Endodermal cell (in vitro differentiated cells): Measurements from ENCODE around the gene DCLK1. TPM values are rescaled to one million over a fixed set of nuclear protein-coding genes. Genes with fewer than 3 reads are reported as not detected.

Experiments
- DNase-seq: peaks from one replicate; pipeline ENCODE4 v3.0.0-alpha.2; 2017
- H3K27ac ChIP-seq: 2 replicates; pipeline ENCODE4 v1.5.1; 2013; ENCODE audit warnings: mild to moderate bottlenecking, low read depth, low read length, moderate library complexity
- H3K27me3 ChIP-seq: 2 replicates; pipeline ENCODE4 v1.6.1; 2013; ENCODE audit warnings: mild to moderate bottlenecking, low read length, moderate library complexity; ENCODE audit not compliant: insufficient read depth, control insufficient read depth, poor library complexity, severe bottlenecking
- H3K36me3 ChIP-seq: 2 replicates; pipeline ENCODE4 v1.7.0; 2013; ENCODE audit warnings: mild to moderate bottlenecking, low read length, moderate library complexity; ENCODE audit not compliant: control insufficient read depth, insufficient read depth
- H3K4me1 ChIP-seq: one replicate; pipeline ENCODE4 v1.7.0; 2013; ENCODE audit warnings: low read length; ENCODE audit not compliant: control insufficient read depth, insufficient read depth
- H3K4me3 ChIP-seq: 2 replicates; pipeline ENCODE4 v1.5.1; 2013; ENCODE audit warnings: mild to moderate bottlenecking, low read length, moderate library complexity
- H3K9ac ChIP-seq: 2 replicates; pipeline ENCODE4 v1.6.1; 2013; ENCODE audit warnings: mild to moderate bottlenecking, low read length, moderate library complexity; ENCODE audit not compliant: poor library complexity, severe bottlenecking; ENCODE audit errors: extremely low read depth
- H3K9me3 ChIP-seq: 2 replicates; pipeline ENCODE4 v1.6.1; 2013; ENCODE audit warnings: mild to moderate bottlenecking, low read length, moderate library complexity; ENCODE audit not compliant: control insufficient read depth
- H3K27ac Mint-ChIP-seq: 2 replicates; pipeline ENCODE4 v1.8.0; 2020; ENCODE audit warnings: mixed read lengths
- H3K27me3 Mint-ChIP-seq: 2 replicates; pipeline ENCODE4 v1.8.0; 2021; ENCODE audit warnings: mild to moderate bottlenecking, mixed read lengths; ENCODE audit not compliant: insufficient read depth
- H3K36me3 Mint-ChIP-seq: 2 replicates; pipeline ENCODE4 v1.8.0; 2020; ENCODE audit warnings: low read depth, mixed read lengths
- H3K4me1 Mint-ChIP-seq: 2 replicates; pipeline ENCODE4 v1.8.0; 2020; ENCODE audit warnings: mixed read lengths
- H3K4me3 Mint-ChIP-seq: 2 replicates; pipeline ENCODE4 v1.8.0; 2020; ENCODE audit warnings: mild to moderate bottlenecking, moderate library complexity, mixed read lengths
- H3K9me3 Mint-ChIP-seq: 2 replicates; pipeline ENCODE4 v1.8.0; 2020; ENCODE audit warnings: mild to moderate bottlenecking, mixed read lengths
- CTCF ChIP-seq: fragments of 200-600 bp; sonication (generic); conservative IDR thresholded peaks from 2 replicates; pipeline ENCODE4 v1.5.0; 2021; ENCODE audit warnings: antibody characterized with exemption, mild to moderate bottlenecking
- WGBS, 2 experiments: methylation state at CpG; one replicate each; pipeline versions ENCODE4 v1.1.5 to v1.1.7; 2013; ENCODE audit warnings: missing lambda C conversion rate in 2 of 2, mixed read lengths in 1 of 2; ENCODE audit not compliant: insufficient coverage in 1 of 2, insufficient read length in 1 of 2; 5-methylcytosine and 5-hydroxymethylcytosine counted together
- total RNA-seq, 2 donors: library from RNA; stranded (reverse); fragmentation: NEBNext Ultra II Directional in 1 of 2; extraction: Animal tissue kit (Norgen Biotek cat#: 25700) in 1 of 2; gene quantifications; 2 replicates in 1 of 2; 3 replicates in 1 of 2; pipeline ENCODE4 v1.2.1, GENCODE V29; 2021

DCLK1 gene
- total RNA-seq, 2 donors from 2014 or later = 3.0 to 32.8 TPM

DNA sequence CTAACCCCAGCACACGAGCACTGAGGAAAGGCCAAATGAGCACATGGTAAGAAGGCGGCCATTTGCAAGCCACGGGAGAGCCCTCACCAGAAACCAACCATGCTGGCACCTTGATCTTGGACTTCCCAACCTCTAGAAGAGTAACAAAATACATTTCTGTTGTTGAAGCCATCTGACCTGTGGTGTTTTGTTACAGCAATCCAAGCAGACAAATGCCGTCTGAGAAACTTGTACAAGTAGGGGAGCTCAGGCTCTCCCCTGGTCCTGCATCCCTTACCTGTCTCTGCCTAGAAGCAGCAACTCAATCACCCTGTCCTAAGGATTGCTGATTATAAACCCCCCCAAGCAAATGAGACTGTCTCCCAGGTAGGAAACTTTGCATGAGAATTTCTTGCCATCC is 399.7 kb downstream of the DCLK1 start:
- Mint-ChIP-seq H3K36me3 (no peaks in the 10 kb centered on the region), H3K9me3 (no peaks in the 10 kb centered on the region), H3K27ac (no peak overlapping the region), H3K4me3 (no peak overlapping the region), H3K27me3 (no peaks in the 10 kb centered on the region), H3K4me1 (peaks cover 6% of the 10 kb centered on the region)
- no peaks in the 10 kb centered on the region for H3K36me3 ChIP-seq
- H3K4me3 ChIP-seq = no peak overlapping the region
- DNase-seq = no peak
- 93 to 100% methylated on average over 2 to 4 of the region's 4 CpGs for WGBS, 2 experiments
- no peak overlapping the region for H3K9ac ChIP-seq
- no peaks in the 10 kb centered on the region for H3K9me3 ChIP-seq
- no peak for TF ChIP-seq CTCF
- no peaks in the 10 kb centered on the region for H3K27me3 ChIP-seq
- no peaks in the 10 kb centered on the region for H3K4me1 ChIP-seq
- H3K27ac ChIP-seq = no peak overlapping the region

- H3K4me1 ChIP-seq = no peaks in the 10 kb centered on the region
- no peak overlapping the region for H3K27ac Mint-ChIP-seq
- 89 to 90% methylated on average over 4 to 5 of the region's 5 CpGs for WGBS, 2 experiments
- no peak overlapping the region for H3K4me3 ChIP-seq
- no peak overlapping the region for H3K4me3 Mint-ChIP-seq
- no peak for DNase-seq
- no peaks in the 10 kb centered on the region for H3K9me3 ChIP-seq
- H3K9ac ChIP-seq = no peak overlapping the region
- H3K36me3 Mint-ChIP-seq = no peaks in the 10 kb centered on the region
- H3K27me3 Mint-ChIP-seq = no peaks in the 10 kb centered on the region
- TF ChIP-seq CTCF = no peak
- H3K36me3 ChIP-seq = no peaks in the 10 kb centered on the region
- H3K4me1 Mint-ChIP-seq = peaks cover 6% of the 10 kb centered on the region
- H3K27me3 ChIP-seq = no peaks in the 10 kb centered on the region
- H3K9me3 Mint-ChIP-seq = no peaks in the 10 kb centered on the region
- no peak overlapping the region for H3K27ac ChIP-seq
These were observed 401.1 kb downstream of the DCLK1 start for GRCh38 chr13:35729926-35730627.

- H3K27me3 Mint-ChIP-seq = no peaks in the 10 kb centered on the region
- H3K4me3 Mint-ChIP-seq = no peak overlapping the region
- Histone ChIP-seq H3K9ac (no peak overlapping the region), H3K4me3 (no peak overlapping the region), H3K9me3 (no peaks in the 10 kb centered on the region), H3K36me3 (no peaks in the 10 kb centered on the region), H3K27ac (no peak overlapping the region), H3K4me1 (no peaks in the 10 kb centered on the region), H3K27me3 (no peaks in the 10 kb centered on the region)
- no peak overlapping the region for H3K27ac Mint-ChIP-seq
- peaks cover 4% of the 10 kb centered on the region for H3K4me1 Mint-ChIP-seq
- no peaks in the 10 kb centered on the region for H3K9me3 Mint-ChIP-seq
- no peaks in the 10 kb centered on the region for H3K36me3 Mint-ChIP-seq
- DNase-seq = no peak
- WGBS, 2 experiments = 76 to 100% methylated on average over 4 to 6 of the region's 6 CpGs
- no peak for TF ChIP-seq CTCF
These were observed 403.3 kb downstream of the DCLK1 start for GRCh38 chr13:35727881-35728280.
